ENCODE results near the gene HSPB7.
"Not testable (repeated sequence)": the region's sequence is repeated elsewhere in the genome, so short reads cannot be mapped to it uniquely, and the experiment has no call there.

The HSPB7 gene

DNA sequence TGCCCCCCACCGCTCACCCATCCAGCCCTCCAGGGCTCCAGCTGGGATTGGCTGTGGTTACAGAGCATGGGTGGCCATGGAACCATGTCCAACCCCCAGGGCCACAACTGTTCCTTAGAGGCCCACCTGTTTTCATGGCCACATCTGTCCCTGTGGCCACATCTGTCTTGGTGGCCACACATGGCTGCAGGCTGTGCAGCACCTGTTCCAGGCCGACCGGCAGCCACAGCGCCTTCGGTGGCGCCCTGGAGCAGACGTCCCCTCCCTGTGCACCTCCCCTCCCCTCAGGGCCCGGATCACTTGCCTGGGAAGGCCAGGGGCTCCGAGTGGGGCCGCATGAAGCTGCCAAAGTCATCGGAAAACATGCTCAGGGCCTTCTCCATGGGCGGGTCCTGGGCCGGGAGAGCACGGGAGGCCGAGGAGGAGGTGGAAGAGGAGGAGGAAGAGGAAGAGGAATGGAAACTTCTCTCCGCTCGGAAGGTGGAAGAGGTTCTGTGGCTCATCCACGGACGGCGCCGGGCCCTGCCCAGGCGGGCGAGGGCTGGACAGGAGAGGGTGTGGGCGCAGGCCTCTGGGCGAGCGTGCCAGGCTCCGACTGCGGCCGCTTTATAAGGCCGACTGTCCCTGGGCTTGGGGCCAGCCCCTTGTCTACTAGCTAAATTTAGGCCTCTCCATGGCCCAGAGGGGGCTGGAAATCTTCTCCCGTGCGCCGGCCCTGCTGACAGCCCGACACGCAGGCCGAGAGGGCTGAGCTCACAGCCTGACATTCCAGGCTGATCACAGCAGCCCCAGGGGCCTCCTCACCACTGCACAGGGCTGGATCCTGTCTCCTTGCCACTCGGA is at the start of gene HSPB7:
Gene HSPB7, minus strand, starts transcription at position 583 of the 843 bp plus-strand sequence. Its CDS starts 80 bp downstream, at position 503.
- FAIRE-seq = no peak

DNA sequence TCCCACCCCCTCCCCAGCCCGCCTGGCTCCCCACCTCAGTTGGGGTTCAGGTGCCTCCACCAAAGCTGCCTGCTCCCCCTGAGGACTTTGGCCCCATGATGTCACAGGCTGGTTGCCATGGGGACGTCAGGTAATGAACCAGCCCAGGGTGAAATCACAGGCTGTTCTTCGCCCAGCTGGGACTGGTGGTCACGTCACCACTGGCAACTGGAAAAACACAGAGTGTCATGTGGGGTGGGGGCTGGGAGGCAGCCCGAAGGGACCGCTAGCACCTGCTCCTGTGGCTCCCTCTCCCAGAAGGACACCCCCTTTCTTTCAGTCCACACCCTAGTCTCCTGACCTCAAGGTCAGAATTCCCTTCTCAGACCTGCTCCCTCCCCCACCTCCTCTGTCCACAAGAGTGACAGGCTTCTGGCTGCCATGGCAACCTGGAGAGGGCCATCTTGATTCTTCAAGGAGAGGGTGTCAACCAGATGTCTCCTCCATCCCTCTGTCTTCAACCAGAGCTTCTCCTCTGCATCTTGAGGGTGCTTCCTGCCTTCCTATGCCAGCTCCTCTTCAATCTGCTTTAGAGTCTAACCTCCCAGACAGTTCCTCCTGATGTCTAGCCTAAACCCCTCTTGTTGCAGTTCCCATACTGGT is 49.4 kb upstream of the HSPB7 start:
- FAIRE-seq = no peak

DNA sequence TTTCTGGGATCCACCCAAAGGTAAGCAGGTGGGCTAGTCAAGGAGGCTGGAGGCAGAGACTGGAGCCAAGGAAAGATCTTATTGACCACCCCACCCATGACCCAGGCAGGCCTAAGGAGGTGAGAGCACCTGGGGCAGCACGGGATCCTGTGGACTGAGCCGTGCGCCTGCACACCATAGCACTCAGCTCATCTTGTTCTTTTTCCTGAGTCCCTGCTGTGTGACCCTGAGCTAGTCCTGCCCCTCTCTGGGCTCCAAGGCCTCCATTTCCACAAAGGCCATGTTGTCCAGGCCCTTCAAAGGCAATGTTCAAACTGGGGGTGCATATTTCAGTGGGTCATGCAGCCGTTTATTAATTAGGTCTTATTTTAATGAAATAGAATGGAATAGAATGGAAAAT is 48.4 kb upstream of the HSPB7 start:
- FAIRE-seq = no peak

DNA sequence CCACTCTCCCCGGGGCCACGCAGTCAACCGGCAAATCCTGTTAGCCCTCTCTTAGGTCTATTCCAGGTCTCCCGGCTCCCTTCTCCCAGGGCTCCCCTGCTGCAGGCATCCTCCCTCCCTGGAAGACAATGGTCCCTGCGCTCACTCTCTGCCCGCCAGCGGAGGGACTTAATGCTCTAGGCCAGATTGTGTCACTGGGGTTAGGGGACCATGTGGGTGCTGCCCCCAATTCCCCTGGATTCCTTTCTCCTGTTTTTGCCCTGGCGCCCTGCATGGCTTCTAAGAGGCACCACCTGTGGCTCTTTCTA is 47.4 kb upstream of the HSPB7 start:
- FAIRE-seq = no peak

DNA sequence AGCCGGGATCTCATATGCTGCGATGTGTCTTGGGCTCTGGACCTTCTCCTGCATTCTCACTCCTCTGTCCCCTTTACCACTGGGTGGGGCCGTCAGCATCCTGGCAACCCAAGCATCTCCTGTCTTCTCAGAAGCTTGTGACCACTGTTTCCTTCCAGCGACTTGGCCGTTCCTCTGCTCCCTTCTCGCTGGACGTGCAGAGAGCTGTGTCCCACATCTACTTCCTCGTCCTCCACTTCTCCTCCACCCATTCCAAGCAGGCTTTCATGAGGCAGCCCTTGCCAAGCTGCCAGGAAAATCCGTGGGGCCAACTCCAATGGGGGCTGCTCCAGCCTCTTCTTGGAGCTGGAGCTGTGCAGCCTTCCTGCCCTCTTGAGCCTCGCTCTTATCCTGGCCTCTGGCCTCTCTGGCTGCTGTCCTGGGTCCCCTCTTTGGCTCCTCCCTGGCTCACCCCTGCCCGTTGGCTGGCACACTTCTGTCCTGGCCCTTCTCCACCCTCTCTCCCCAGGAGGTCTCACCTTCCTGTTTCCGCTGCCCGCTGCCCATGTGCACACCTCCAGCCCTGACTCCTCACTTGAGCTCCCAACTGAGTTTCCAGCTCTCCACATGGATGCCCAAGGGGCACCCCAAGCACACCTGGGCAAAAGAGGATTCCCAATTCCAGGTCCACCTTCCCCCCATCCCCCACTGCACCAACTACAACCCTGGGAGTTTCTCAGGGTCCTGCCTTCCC is 46.9 kb upstream of the HSPB7 start:
- no peak for FAIRE-seq

DNA sequence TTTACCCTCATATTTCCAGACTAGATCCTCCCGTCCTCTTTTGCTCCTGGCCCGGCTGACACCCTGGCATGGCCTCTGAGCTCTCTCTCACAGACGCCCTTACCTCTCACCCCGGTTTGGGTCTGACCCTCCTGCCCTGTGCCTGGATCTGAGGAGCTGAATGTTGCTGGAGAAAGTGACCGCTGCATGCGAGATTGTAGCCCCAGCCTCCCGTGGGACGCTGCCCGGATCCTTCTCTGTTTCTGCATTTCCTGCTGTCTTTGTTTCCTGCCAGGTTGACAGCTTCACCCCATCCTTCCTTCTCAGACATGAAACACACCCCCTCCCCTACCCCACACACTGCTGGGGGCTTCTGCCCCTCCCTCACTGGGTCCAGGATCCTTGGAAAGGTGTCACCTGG is 46.1 kb upstream of the HSPB7 start:
- FAIRE-seq = no peak

DNA sequence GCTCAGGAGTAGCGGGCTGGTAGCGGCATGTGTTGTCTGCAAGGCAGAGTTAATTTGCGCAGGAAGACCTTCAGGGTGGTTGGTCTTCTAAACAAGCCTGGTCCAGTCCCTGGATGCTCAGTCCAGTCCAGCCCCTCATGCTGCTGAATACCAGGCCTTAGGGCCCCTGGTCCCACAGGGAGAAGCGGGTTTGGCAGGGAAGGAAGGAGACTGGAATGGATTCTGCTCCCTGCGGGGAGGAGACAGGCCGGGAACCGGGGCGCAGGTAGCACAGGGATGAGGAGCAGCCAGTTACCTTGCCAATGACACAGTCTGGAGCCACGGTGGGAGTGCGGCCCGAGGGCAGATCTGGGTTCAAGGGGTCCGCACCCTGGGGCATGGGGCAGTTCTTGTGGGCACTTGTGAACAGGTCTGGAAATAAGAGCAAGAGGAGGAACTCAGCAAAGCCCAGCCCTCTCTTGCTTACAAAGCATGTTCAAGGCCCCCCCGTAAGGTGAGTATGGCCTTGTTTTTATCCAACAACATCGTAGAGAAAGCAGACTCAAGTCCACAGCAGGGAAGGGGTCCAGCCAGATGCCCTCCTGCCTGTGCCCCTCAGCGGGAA is 45.5 kb upstream of the HSPB7 start:
- no peak for FAIRE-seq

DNA sequence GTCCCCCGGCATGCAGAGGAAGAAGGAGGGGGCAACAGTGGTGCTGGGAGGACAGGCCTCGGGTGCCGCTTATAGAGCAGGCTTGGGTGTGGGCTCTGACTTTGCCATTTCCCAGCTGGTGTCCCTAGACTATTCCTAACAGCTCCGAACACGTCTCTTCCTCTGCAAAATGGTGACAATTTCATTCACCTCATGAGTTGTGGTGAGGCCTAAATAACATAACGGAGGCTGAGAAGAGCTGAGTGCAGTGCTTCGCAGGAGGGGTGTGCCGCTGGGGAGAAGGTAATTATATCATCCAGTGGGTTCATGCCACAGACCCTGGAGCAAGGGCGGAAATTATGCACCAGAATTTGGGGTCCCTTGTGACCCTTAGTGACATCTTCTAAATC is 44.8 kb upstream of the HSPB7 start:
- FAIRE-seq = not testable (repeated sequence)

DNA sequence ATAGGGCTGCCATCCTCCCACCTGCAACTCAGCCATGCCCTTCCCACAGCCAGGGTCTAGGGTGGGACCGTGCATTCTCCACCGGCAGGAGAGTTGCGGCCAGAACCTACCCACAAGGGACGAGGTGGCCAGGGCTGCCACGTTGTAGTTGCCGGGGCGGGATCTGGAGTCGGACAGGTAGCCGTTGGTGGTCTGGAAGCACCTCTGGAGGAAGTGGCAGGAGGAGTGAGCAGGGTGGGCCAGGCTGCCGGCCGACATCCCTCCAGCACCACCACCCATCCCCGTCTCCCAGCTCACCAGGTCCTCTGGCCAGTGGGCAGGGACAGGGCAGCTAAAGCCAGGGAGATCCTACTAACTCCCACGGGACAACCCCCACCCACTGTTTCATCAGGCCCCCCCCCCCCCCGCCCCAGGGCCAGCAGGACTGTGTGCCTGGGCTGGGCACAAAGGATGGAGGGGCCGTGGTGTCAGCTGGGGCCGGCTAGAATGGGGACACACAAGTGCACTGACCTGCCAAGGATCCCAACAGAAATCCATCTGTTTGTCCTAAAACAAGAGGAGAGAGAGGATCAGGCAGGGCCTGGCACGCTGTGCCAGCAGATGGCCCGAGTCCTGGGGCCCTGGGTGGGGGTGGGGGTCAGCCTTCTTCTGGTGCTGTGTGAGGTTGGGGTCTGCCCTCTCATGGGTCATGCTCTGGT is 44.3 kb upstream of the HSPB7 start:
- not testable (repeated sequence) for FAIRE-seq

DNA sequence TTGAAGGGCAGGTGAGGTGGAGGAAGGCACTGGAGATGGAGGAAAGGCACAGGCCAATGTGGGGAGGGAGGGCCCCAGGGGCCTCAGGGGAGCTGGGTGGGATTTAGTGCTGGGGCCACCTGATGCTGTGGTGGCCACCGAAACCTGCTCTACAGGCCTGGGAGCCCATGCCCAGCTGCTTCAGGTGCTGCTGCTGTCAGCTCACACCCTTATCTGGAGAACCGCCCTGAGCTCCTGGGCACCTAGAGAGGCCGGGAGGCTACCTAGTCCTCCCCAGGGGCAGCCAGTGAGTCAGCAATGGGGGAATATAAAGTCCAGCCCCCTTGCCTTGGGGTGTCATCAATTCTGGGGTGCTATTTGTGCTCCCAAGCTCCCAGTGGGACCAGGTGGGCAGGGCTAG is 43.4 kb upstream of the HSPB7 start:
- no peak for FAIRE-seq

DNA sequence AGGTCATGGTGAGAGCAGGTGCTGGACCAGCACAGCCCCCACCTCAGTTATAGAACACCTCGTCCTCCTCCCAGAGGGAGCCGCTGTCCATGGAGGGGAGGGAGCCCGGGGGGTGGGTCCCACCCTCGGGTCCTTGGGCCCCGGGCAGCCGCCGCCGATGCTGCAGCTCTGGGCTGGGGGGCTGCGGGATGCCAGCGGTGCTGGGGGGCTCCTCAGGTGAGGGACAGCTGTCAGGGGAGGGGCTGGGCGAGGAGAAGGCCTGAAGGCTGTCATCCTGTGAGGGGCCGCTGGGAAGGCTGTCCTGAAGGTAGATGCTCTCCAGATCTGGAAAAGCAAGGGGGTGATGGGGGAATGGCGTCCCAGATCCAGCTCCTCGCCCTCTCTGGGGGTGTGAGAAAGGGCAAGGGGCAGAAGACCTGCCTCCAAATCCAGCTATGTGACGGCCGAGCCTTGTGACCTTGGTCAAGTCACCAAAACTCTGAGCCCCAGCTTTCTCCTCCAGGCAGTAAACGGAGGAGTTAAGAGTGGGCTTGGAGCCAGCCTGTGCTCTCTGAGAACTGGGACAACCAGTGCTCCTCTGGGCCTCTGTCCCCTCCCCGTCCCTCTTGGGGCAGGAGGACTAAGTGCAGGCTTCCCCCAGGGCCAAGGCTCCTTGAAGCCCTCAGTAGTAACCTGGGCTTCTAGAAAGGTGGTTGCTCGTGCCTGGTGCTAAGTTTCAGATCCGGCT is 40.7 kb upstream of the HSPB7 start:
- FAIRE-seq = not testable (repeated sequence)

DNA sequence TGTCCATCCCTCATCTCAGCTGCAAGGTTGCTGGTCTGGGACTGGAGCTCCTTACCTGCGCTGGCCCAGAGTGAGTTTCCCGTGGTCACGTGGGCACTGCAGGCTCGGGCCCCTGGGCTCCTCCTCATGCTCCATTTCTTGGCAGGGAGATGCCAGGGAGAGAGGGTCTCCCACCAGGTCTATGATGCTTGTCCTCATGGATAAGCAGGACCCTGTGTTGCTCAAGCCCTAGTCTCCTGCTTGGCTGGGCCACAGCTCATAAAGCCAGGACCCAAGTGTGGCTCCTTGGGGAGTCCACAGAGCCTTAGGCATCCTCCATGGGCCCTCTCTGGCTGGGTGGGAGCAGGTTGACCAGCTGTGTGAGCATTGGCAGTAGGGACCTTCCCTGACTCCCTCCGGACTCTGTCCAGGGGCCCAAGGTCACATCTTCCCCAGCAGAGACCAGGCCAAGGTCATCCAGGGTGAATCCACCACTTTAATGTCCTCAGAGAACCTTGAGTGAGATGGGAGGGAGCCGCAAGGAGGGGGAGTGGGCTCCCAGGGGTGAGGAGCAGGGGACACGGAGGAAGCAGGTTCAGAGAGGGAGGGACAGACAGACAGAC is 39.6 kb upstream of the HSPB7 start:
- FAIRE-seq = not testable (repeated sequence)

DNA sequence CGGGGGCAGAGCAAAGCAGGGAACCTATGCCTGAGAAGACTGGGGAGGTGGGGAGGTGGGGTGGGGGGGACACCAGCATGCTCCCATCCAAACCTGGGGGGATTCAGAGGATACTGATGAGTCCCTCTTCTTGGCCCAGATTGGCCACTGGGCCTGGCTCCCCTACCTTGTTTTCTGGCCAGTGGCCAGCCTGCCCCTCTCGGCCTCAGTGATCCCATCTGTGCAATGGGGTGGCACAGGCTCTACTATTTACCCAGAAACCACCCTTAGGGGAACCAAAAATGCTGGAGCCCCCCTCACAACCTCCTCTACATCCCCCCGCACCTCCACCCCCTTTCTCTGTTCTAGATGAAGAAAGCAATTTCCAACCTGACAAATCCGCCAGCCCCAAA is 38.7 kb upstream of the HSPB7 start:
- not testable (repeated sequence) for FAIRE-seq

DNA sequence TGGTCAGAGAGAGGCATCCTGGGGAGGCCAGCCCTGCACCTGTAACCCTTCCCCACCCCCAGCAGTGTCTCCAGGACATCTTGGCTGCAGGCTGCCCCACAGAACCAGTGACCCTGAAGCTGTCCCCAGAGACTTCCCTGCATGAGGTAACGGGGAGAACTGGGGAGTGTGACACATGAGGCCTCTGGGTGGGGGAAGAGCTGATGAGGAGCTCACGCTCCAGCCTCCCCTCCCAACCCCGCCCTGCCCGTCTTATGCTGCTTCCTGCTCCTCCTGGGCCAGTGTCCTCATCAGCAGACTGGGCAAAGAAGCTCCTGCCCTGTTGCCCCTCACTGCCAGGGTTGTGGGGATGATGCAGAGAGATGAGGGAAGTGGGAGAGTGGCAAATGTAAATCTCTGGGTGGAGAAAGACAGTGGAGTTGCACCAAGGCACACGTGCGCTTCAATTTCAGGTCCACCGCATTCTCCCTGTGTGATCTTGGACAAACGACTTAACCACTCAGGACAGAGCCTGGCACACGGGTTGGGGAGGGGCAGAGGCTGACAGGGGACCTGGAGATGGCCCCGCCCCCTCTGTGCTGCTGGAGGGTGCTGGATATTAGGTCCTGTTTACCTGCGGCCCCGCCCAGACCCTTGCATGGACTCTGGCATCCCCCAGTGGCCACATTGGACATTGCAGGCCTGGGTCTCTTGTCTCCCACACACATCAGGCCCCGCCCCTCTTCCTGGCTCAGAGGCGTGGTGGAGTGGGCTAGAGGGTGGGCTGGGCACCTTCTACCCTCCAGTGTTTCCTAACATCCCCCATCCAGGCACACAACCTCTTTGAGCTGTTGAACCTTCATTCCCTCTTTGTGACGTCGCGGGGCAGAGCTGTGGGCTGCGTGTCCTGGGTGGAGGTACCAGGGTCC is 38.0 kb upstream of the HSPB7 start:
- no peak for FAIRE-seq

DNA sequence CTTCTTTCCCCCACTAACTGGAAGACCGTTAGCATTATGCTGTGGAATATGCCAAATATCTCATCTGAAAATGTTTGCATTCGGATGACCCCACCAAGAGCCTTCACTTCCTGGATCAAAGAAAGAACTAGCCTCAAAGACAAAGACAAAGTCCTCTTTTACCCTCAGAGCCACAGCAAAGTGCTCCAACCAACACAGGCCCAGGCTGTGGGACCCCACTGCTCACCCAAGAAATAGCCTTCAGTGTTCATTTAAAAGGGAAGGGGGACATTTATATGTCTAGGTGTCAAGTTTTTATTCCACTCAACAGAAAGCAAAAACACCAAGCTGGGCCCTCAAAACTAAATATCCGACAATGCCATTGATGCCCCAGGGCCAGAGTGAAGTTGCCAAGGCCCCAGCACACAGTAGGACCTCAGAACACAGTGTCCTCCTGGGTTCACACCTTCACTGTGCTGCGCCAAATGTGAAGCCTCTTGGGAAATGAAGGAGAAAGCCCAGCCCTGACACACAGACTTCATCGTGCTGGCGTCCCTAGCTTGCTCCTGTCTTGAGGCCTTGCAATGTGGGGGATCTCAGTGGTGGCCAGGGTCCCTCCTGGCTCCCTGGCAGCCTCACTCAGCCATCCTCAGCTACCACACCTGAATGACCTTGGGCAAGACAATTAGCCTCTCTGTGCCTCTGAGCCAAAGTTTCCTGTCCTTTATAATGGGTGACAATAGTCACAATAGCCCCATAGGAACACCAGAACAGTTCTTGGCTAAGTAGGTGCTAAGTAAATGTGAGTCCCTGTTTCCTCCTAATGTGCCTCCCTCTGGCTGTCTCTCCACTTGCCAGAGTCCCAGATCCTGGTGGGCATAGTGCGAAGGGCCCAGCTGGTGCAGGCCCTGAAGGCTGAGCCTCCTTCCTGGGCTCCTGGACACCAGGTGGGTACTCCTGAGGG is 37.0 kb upstream of the HSPB7 start:
- no peak for FAIRE-seq

DNA sequence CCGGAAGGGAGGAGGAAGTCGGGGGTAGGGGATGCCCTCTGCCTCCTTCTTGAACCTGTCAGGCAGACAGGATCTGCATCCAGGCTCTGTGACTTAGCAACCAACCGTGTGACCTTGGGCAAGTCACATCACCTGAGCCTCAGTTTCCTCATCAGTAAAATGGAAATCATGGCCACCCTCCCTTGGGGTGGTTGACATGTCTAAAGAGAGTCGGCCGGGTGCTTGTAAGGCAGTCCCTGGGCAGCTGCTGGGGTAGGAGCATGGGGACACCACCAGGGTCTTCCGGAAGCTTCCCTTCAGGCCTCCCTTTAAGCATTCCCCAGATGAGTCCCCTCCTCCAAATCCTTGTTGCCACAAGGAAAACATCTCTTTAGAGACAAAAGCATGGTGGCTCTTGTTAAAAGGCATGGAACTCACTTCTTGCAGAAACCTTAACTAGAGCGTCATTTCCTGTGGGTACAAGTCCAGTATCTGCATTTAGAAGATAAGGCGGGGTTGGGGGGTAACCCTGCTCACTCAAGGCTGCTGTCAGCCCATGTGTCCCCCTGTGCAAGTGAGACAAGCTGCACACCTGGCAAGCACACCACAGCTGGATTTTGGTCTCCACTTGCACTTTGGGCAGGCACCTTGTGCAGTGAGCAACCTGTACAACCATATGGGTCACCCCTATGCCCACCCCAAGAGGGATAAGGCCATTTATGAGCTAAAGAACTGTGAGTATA is 36.1 kb upstream of the HSPB7 start:
- FAIRE-seq = no peak

DNA sequence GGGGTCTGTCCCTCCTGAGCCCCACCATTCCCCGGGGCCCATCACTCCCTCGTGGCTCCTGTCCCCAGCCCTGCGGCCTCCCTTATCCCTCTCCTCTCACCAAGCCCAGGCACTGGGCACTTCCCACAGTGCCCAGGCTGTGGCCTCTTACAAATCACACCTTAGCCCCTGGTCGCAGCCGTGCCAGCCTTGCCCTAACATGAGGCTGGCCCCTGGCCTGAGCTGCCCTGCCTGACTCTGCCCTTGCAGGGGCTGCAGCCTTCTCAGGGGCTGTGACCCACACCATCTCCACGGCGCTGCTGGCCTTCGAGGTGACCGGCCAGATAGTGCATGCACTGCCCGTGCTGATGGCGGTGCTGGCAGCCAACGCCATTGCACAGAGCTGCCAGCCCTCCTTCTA is 34.1 kb upstream of the HSPB7 start:
- not testable (repeated sequence) for FAIRE-seq

DNA sequence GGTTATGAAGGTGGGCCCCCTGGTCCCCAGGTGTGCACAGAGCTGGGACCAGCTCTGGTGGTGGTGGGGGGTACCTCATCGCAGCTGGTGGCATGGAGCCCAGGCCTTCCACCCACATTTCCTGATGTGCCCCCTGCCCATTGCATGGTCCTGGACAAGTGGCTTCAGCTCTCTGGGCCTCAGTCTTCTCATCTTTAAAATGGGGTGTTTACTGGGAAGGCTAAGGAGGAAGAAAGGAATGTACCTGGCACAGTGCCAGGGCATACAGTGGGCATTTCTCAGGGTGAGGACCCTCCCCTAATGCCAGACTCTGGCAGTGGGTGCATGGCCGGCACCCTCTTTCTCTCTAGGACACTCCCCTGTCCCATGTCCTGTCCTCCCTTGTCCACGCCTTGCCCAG is 33.2 kb upstream of the HSPB7 start:
- no peak for FAIRE-seq

DNA sequence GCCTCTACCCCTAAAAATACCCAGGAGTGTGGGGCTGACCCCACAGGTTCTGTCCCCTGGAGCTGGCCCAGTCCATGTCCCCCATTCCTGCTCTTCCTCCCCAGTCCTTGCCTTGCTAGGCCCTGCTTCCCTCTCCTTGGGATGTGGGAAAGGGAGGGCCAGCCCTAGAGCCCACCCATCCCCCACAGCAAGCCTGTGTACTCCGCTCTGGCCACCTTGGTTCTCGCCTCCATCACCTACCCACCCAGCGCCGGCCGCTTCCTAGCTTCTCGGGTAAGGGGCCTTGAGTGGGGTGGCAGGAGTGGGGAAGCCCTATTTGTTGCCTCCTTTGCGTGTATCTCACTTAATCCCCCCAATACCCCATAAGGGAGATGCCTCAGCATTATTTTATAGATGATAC is 32.5 kb upstream of the HSPB7 start:
- no peak for FAIRE-seq

Measured in endometrium (tissue), 2 donors.